Thyroid gland (tissue), 4 donors: ENCODE measurements around the gene MICAL3.
"Not testable (repeated sequence)": the region's sequence is repeated elsewhere in the genome, so short reads cannot be mapped to it uniquely, and the experiment has no call there.

Experiments used
- POLR2A ChIP-seq, 2 donors: fragments of 450-650 bp; IDR thresholded peaks; one replicate each; pipeline ENCODE4 v1.6.1; 2017; ENCODE audit warnings: antibody characterized with exemption in 2 of 2, mild to moderate bottlenecking in 2 of 2, moderate library complexity in 1 of 2
- TF ChIP-seq, protein P1 (sequence below), 6 experiments: fragments of 200-600 bp in 3 of 6; fragments of 450-650 bp in 3 of 6; sonication (generic) in 3 of 6; IDR thresholded peaks; one replicate each; pipeline ENCODE4 v1.5.1; 2016 to 2019; ENCODE audit warnings: antibody characterized with exemption in 6 of 6, mild to moderate bottlenecking in 2 of 6, inconsistent platforms in 1 of 6, moderate library complexity in 1 of 6

DNA sequence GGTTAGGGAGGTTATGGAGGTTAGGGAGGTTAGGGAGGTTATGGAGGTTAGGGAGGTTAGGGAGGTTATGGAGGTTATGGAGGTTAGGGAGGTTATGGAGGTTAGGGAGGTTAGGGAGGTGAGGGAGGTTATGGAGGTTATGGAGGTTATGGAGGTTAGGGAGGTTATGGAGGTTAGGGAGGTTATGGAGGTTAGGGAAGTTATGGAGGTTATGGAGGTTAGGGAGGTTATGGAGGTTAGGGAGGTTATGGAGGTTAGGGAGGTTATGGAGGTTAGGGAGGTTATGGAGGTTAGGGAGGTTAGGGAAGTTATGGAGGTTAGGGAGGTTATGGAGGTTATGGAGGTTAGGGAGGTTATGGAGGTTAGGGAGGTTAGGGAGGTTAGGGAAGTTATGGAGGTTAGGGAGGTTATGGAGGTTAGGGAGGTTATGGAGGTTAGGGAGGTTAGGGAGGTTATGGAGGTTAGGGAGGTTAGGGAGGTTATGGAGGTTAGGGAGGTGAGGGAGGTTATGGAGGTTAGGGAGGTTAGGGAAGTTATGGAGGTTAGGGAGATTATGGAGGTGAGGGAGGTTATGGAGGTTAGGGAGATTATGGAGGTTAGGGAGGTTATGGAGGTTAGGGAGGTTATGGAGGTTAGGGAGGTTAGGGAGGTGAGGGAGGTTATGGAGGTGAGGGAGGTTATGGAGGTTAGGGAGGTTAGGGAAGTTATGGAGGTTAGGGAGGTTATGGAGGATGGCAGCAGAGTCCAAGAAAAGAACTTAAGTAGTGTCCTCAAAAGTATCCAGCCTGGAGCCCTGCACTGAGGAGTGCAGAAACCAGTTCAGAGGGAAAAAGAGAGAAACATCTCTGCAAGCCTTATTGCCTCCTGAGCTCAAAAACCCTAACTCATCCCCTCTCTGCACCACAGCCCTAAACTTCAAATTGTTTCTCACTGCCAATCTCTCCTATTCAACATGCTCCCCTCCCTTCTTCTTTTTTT is 147.2 kb downstream of the MICAL3 start:
- TF ChIP-seq, protein P1, sequence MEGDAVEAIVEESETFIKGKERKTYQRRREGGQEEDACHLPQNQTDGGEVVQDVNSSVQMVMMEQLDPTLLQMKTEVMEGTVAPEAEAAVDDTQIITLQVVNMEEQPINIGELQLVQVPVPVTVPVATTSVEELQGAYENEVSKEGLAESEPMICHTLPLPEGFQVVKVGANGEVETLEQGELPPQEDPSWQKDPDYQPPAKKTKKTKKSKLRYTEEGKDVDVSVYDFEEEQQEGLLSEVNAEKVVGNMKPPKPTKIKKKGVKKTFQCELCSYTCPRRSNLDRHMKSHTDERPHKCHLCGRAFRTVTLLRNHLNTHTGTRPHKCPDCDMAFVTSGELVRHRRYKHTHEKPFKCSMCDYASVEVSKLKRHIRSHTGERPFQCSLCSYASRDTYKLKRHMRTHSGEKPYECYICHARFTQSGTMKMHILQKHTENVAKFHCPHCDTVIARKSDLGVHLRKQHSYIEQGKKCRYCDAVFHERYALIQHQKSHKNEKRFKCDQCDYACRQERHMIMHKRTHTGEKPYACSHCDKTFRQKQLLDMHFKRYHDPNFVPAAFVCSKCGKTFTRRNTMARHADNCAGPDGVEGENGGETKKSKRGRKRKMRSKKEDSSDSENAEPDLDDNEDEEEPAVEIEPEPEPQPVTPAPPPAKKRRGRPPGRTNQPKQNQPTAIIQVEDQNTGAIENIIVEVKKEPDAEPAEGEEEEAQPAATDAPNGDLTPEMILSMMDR (IDR thresholded peaks at IDR 0.05): not testable (repeated sequence)
- not testable (repeated sequence) for TF ChIP-seq POLR2A (IDR thresholded peaks at IDR 0.05)
